Measurements from ENCODE around the gene SLC23A2.
A peak's percentile ranks its signal among the peaks of the same experiment; 100 is the strongest.

SLC23A2 gene

GRCh38 chr20:5002077-5002413 is 735 bp upstream of the SLC23A2 start:
- no peak overlapping the region for H2BK12ac ChIP-seq (ENCODE audit: low read length)
- WGBS, 2 donors (ENCODE audit: extremely low coverage in 2 of 2, insufficient read length in 2 of 2, insufficient replicate concordance in 1 of 2) = no CpG with 5 or more reads among the region's 5 CpGs
- no peak overlapping the region for H3K14ac ChIP-seq (ENCODE audit: low read length)
- H2AFZ ChIP-seq (ENCODE audit: low read length) = peak overlapping the region; percentile 93
- peak overlapping the region; percentile 63 to 79 for H3K4me3 ChIP-seq (ENCODE audit: low read length in 2 of 2)
- no peak overlapping the region for H4K8ac ChIP-seq (ENCODE audit: low read depth, low read length)
- no peak for DNase-seq (ENCODE audit: low spot score)
- H3K4ac ChIP-seq (ENCODE audit: low read length) = no peak overlapping the region
- peaks cover 1% of the 10 kb centered on the region for H3K79me1 ChIP-seq (ENCODE audit: low read depth, low read length)
- H3K9ac ChIP-seq (ENCODE audit: low read depth, low read length, poor library complexity) = no peak overlapping the region
- H2BK120ac ChIP-seq (ENCODE audit: low read depth, low read length) = no peak overlapping the region
- H3K23ac ChIP-seq (ENCODE audit: low read depth, low read length, poor library complexity) = no peak overlapping the region
- H3K4me1 ChIP-seq (ENCODE audit: control insufficient read depth in 2 of 2, insufficient read depth in 1 of 2, low read depth in 1 of 2, low read length in 2 of 2) = peaks cover 7 to 10% of the 10 kb centered on the region in 2 donors
- no peak overlapping the region for H2AK5ac ChIP-seq (ENCODE audit: low read depth, low read length)
- H2BK15ac ChIP-seq (ENCODE audit: low read length) = no peak overlapping the region
- H2BK5ac ChIP-seq (ENCODE audit: low read length) = no peak overlapping the region
- H3K27me3 ChIP-seq (ENCODE audit: control insufficient read depth in 3 of 3, insufficient read depth in 3 of 3, low read depth in 1 of 3, low read length in 3 of 3) = peaks cover 0 to 16% (median 0%) of the 10 kb centered on the region in 3 experiments
- H3K27ac ChIP-seq (replicated peaks; ENCODE audit: low read length) = no peak overlapping the region
- peak overlapping the region; percentile 95 for H3K4me2 ChIP-seq (ENCODE audit: insufficient read depth, low read length, poor library complexity, severe bottlenecking)
- no peaks in the 10 kb centered on the region for H3K9me3 ChIP-seq (replicated peaks in 1 of 2; ENCODE audit: control insufficient read depth in 2 of 2, insufficient read depth in 1 of 2, low read depth in 1 of 2, low read length in 2 of 2)
- no peak overlapping the region for H3K18ac ChIP-seq (ENCODE audit: low read length)
- H3K36me3 ChIP-seq (replicated peaks in 1 of 2; ENCODE audit: control insufficient read depth in 2 of 2, insufficient read depth in 2 of 2, low read length in 2 of 2) = no peaks in the 10 kb centered on the region
- H4K91ac ChIP-seq (ENCODE audit: low read depth, low read length, poor library complexity) = no peak overlapping the region

- no peak overlapping the region for H2AK5ac ChIP-seq (ENCODE audit: low read depth, low read length)
- no CpG with 5 or more reads among the region's 53 CpGs for WGBS, 2 donors (ENCODE audit: extremely low coverage in 2 of 2, insufficient read length in 2 of 2, insufficient replicate concordance in 1 of 2)
- no peak overlapping the region for H4K8ac ChIP-seq (ENCODE audit: low read depth, low read length)
- H3K4me1 ChIP-seq (ENCODE audit: control insufficient read depth in 2 of 2, insufficient read depth in 1 of 2, low read depth in 1 of 2, low read length in 2 of 2) = peaks cover 7 to 10% of the 10 kb centered on the region in 2 donors
- H2BK15ac ChIP-seq (ENCODE audit: low read length) = no peak overlapping the region
- H3K23ac ChIP-seq (ENCODE audit: low read depth, low read length, poor library complexity) = peak overlapping the region; percentile 55
- H3K36me3 ChIP-seq (replicated peaks in 1 of 2; ENCODE audit: control insufficient read depth in 2 of 2, insufficient read depth in 2 of 2, low read length in 2 of 2) = no peaks in the 10 kb centered on the region
- H3K9ac ChIP-seq (ENCODE audit: low read depth, low read length, poor library complexity) = peak overlapping the region; percentile 68
- H2BK12ac ChIP-seq (ENCODE audit: low read length) = peak overlapping the region; percentile 49
- H3K18ac ChIP-seq (ENCODE audit: low read length) = peak overlapping the region; percentile 89
- H3K27ac ChIP-seq (replicated peaks; ENCODE audit: low read length) = no peak overlapping the region
- no peaks in the 10 kb centered on the region for H3K9me3 ChIP-seq (replicated peaks in 1 of 2; ENCODE audit: control insufficient read depth in 2 of 2, insufficient read depth in 1 of 2, low read depth in 1 of 2, low read length in 2 of 2)
- no peak overlapping the region for H3K4ac ChIP-seq (ENCODE audit: low read length)
- peaks cover 1% of the 10 kb centered on the region for H3K79me1 ChIP-seq (ENCODE audit: low read depth, low read length)
- no peak overlapping the region for H2BK120ac ChIP-seq (ENCODE audit: low read depth, low read length)
- peaks cover 0 to 16% (median 0%) of the 10 kb centered on the region in 3 experiments for H3K27me3 ChIP-seq (ENCODE audit: control insufficient read depth in 3 of 3, insufficient read depth in 3 of 3, low read depth in 1 of 3, low read length in 3 of 3)
- H2BK5ac ChIP-seq (ENCODE audit: low read length) = peak overlapping the region; percentile 19
- peak overlapping the region; percentile 51 for H3K14ac ChIP-seq (ENCODE audit: low read length)
- H3K4me2 ChIP-seq (ENCODE audit: insufficient read depth, low read length, poor library complexity, severe bottlenecking) = peak overlapping the region; percentile 80
- peak overlapping the region; percentile 93 for H2AFZ ChIP-seq (ENCODE audit: low read length)
- DNase-seq (ENCODE audit: low spot score) = no peak
- H3K4me3 ChIP-seq (ENCODE audit: low read length in 2 of 2) = peak overlapping the region; percentile 63 to 92
- H4K91ac ChIP-seq (ENCODE audit: low read depth, low read length, poor library complexity) = no peak overlapping the region
These were observed 792 bp downstream of the SLC23A2 start for GRCh38 chr20:5000263-5001173.

- H3K4me3 ChIP-seq (ENCODE audit: low read length in 2 of 2) = no peak overlapping the region
These were observed 1.5 kb downstream of the SLC23A2 start for GRCh38 chr20:4999788-5000187.

GRCh38 chr20:4998160-4998651 is 3.1 kb downstream of the SLC23A2 start:
- no peak overlapping the region for H2AFZ ChIP-seq (ENCODE audit: low read length)
- no peak overlapping the region for H4K8ac ChIP-seq (ENCODE audit: low read depth, low read length)
- peaks cover 7 to 10% of the 10 kb centered on the region in 2 donors for H3K4me1 ChIP-seq (ENCODE audit: control insufficient read depth in 2 of 2, insufficient read depth in 1 of 2, low read depth in 1 of 2, low read length in 2 of 2)
- H3K14ac ChIP-seq (ENCODE audit: low read length) = no peak overlapping the region
- no peak overlapping the region for H2AK5ac ChIP-seq (ENCODE audit: low read depth, low read length)
- H3K4me3 ChIP-seq (ENCODE audit: low read length in 2 of 2) = no peak overlapping the region
- H2BK12ac ChIP-seq (ENCODE audit: low read length) = no peak overlapping the region
- H3K4me2 ChIP-seq (ENCODE audit: insufficient read depth, low read length, poor library complexity, severe bottlenecking) = no peak overlapping the region
- no peaks in the 10 kb centered on the region for H3K36me3 ChIP-seq (replicated peaks in 1 of 2; ENCODE audit: control insufficient read depth in 2 of 2, insufficient read depth in 2 of 2, low read length in 2 of 2)
- H3K9ac ChIP-seq (ENCODE audit: low read depth, low read length, poor library complexity) = no peak overlapping the region
- H3K4ac ChIP-seq (ENCODE audit: low read length) = no peak overlapping the region
- H3K9me3 ChIP-seq (replicated peaks in 1 of 2; ENCODE audit: control insufficient read depth in 2 of 2, insufficient read depth in 1 of 2, low read depth in 1 of 2, low read length in 2 of 2) = no peaks in the 10 kb centered on the region
- H3K27ac ChIP-seq (replicated peaks; ENCODE audit: low read length) = no peak overlapping the region
- 100% methylated on average over 1 of the region's 5 CpGs; no CpG with 5 or more reads in 1 of the 2 donors for WGBS, 2 donors (ENCODE audit: extremely low coverage in 2 of 2, insufficient read length in 2 of 2, insufficient replicate concordance in 1 of 2)
- DNase-seq (ENCODE audit: low spot score) = no peak
- no peak overlapping the region for H4K91ac ChIP-seq (ENCODE audit: low read depth, low read length, poor library complexity)
- H2BK5ac ChIP-seq (ENCODE audit: low read length) = no peak overlapping the region
- no peak overlapping the region for H3K18ac ChIP-seq (ENCODE audit: low read length)
- no peak overlapping the region for H2BK15ac ChIP-seq (ENCODE audit: low read length)
- peaks cover 1% of the 10 kb centered on the region for H3K79me1 ChIP-seq (ENCODE audit: low read depth, low read length)
- H3K27me3 ChIP-seq (ENCODE audit: control insufficient read depth in 3 of 3, insufficient read depth in 3 of 3, low read depth in 1 of 3, low read length in 3 of 3) = peaks cover 0 to 16% (median 0%) of the 10 kb centered on the region in 3 experiments
- H3K23ac ChIP-seq (ENCODE audit: low read depth, low read length, poor library complexity) = no peak overlapping the region
- no peak overlapping the region for H2BK120ac ChIP-seq (ENCODE audit: low read depth, low read length)

More at GRCh38 chr20:4999788-5000187, 1.5 kb downstream of the SLC23A2 start:
- Histone ChIP-seq H3K36me3 (replicated peaks in 1 of 2; ENCODE audit: control insufficient read depth in 2 of 2, insufficient read depth in 2 of 2, low read length in 2 of 2) (no peaks in the 10 kb centered on the region), H2AK5ac (ENCODE audit: low read depth, low read length) (no peak overlapping the region), H3K4me1 (ENCODE audit: control insufficient read depth in 2 of 2, insufficient read depth in 1 of 2, low read depth in 1 of 2, low read length in 2 of 2) (peaks cover 7 to 10% of the 10 kb centered on the region in 2 donors), H3K9ac (ENCODE audit: low read depth, low read length, poor library complexity) (no peak overlapping the region), H2AFZ (ENCODE audit: low read length) (no peak overlapping the region), H3K27me3 (ENCODE audit: control insufficient read depth in 3 of 3, insufficient read depth in 3 of 3, low read depth in 1 of 3, low read length in 3 of 3) (peaks cover 0 to 16% (median 0%) of the 10 kb centered on the region in 3 experiments), H4K91ac (ENCODE audit: low read depth, low read length, poor library complexity) (no peak overlapping the region), H3K9me3 (replicated peaks in 1 of 2; ENCODE audit: control insufficient read depth in 2 of 2, insufficient read depth in 1 of 2, low read depth in 1 of 2, low read length in 2 of 2) (no peaks in the 10 kb centered on the region), H3K14ac (ENCODE audit: low read length) (no peak overlapping the region), H3K79me1 (ENCODE audit: low read depth, low read length) (peaks cover 1% of the 10 kb centered on the region), H2BK120ac (ENCODE audit: low read depth, low read length) (no peak overlapping the region), H3K18ac (ENCODE audit: low read length) (no peak overlapping the region), H2BK12ac (ENCODE audit: low read length) (no peak overlapping the region), H3K4ac (ENCODE audit: low read length) (no peak overlapping the region), H4K8ac (ENCODE audit: low read depth, low read length) (no peak overlapping the region), H3K23ac (ENCODE audit: low read depth, low read length, poor library complexity) (no peak overlapping the region), H2BK15ac (ENCODE audit: low read length) (no peak overlapping the region), H3K4me2 (ENCODE audit: insufficient read depth, low read length, poor library complexity, severe bottlenecking) (no peak overlapping the region), H3K27ac (replicated peaks; ENCODE audit: low read length) (no peak overlapping the region), H2BK5ac (ENCODE audit: low read length) (peak overlapping the region; percentile 19)
- DNase-seq (ENCODE audit: low spot score) = no peak
- no CpG with 5 or more reads among the region's 1 CpG for WGBS, 2 donors (ENCODE audit: extremely low coverage in 2 of 2, insufficient read length in 2 of 2, insufficient replicate concordance in 1 of 2)

Data from neuronal stem cell (in vitro differentiated cells).